K562 (cell line): ENCODE data around the gene SMIM45.

Experiments
- DPF2 ChIP-seq: fragments of 450-650 bp; IDR thresholded peaks from 2 replicates; pipeline ENCODE4 v1.6.1; 2016
- GABPB2 ChIP-seq: fragments of 250-450 bp; sonication (Bioruptor Pico); conservative IDR thresholded peaks from 2 replicates; pipeline ENCODE4 v1.5.1; 2021; ENCODE audit warnings: mild to moderate bottlenecking
- TCFL5 ChIP-seq: fragments of 250-450 bp; sonication (Bioruptor Pico); conservative IDR thresholded peaks from 2 replicates; pipeline ENCODE4 v1.6.1; 2021; ENCODE audit warnings: mild to moderate bottlenecking, moderate library complexity, matching md5 sums
- ZNF146 ChIP-seq: IDR thresholded peaks from one replicate; pipeline ENCODE4 v1.6.1; 2018; ENCODE audit warnings: missing compliant biosample characterization; ENCODE audit not compliant: unreplicated experiment
- TF ChIP-seq, protein P1 (sequence below), 2 experiments: fragments of 450-650 bp; formaldehyde crosslinking in 1 of 2; IDR thresholded peaks; 2 replicates each; pipeline versions ENCODE4 v1.4.0 to v1.6.1; 2014 to 2020; ENCODE audit warnings: mild to moderate bottlenecking in 2 of 2, borderline replicate concordance in 1 of 2, low read depth in 1 of 2

Gene SMIM45

DNA sequence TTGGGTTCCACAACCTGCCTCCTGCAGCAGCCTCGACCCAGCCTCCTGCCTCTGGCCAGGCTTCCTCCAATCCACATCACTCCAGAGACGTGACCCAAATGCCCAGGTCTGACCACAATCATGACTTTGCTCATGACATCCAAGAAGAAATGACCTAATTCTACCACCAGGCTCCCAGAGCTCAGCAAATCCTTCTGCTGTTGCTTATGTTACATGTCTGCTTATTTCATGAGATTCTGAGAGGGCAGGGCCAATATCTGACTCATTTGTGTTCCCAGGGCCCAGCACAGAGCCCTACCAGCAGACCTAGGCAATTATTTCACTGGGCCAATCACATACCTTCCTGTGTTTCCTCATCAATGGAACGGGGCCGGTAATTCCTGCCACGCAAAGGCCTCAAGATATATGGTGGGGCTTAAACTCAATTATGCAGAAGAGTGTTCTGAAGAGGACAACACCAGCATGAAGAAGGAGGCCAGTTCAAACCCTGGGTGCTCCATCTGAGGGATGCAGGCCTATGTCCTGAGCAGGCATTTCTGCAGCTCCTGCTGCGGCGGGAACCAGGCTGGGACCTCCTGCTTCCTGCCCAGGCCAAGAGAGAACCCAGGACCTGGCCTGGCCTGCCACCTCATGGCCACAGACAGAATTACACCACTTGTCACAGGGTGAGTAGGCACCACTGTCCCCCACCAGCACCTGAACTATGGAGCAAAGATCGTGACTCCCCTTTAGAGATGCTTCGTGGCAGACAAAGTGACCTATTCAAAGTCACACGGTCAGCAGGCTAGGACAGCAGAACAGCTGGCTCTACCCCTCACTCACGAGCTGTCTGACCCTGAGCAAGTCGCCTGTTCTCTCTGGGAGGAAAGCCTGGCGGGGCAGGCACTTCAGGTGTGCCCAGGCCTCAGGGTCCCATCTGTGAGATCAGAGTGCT lies 10.9 kb upstream of the SMIM45 start (continued):
- TF ChIP-seq, protein P1, sequence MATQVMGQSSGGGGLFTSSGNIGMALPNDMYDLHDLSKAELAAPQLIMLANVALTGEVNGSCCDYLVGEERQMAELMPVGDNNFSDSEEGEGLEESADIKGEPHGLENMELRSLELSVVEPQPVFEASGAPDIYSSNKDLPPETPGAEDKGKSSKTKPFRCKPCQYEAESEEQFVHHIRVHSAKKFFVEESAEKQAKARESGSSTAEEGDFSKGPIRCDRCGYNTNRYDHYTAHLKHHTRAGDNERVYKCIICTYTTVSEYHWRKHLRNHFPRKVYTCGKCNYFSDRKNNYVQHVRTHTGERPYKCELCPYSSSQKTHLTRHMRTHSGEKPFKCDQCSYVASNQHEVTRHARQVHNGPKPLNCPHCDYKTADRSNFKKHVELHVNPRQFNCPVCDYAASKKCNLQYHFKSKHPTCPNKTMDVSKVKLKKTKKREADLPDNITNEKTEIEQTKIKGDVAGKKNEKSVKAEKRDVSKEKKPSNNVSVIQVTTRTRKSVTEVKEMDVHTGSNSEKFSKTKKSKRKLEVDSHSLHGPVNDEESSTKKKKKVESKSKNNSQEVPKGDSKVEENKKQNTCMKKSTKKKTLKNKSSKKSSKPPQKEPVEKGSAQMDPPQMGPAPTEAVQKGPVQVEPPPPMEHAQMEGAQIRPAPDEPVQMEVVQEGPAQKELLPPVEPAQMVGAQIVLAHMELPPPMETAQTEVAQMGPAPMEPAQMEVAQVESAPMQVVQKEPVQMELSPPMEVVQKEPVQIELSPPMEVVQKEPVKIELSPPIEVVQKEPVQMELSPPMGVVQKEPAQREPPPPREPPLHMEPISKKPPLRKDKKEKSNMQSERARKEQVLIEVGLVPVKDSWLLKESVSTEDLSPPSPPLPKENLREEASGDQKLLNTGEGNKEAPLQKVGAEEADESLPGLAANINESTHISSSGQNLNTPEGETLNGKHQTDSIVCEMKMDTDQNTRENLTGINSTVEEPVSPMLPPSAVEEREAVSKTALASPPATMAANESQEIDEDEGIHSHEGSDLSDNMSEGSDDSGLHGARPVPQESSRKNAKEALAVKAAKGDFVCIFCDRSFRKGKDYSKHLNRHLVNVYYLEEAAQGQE (IDR thresholded peaks at IDR 0.05; ENCODE audit: borderline replicate concordance) = peak; percentile 72; the same call in 1 of the 2 replicates
- TF ChIP-seq, protein P1 (CRISPR knock-in tag; IDR thresholded peaks at IDR 0.05; ENCODE audit: low read depth) = no peak
- TF ChIP-seq TCFL5 (CRISPR knock-in tag) = no peak
- no peak for TF ChIP-seq GABPB2
- no peak for TF ChIP-seq ZNF146 (CRISPR knock-in tag)
- TF ChIP-seq DPF2 = no peak
